Measurements from ENCODE around the gene CGB3.
"Not testable (repeated sequence)": the region's sequence is repeated elsewhere in the genome, so short reads cannot be mapped to it uniquely, and the experiment has no call there.

CGB3 gene

GRCh38 chr19:49042666-49043065 is 18.5 kb upstream of the CGB3 start:
- in situ Hi-C loops (cut with MboI; ENCODE audit: low sequenced_read_pairs): not testable (repeated sequence)

GRCh38 chr19:49042177-49042576 is 18.0 kb upstream of the CGB3 start:
- in situ Hi-C loops (cut with MboI; ENCODE audit: low sequenced_read_pairs): no loop called here

GRCh38 chr19:49039736-49040135 is 15.6 kb upstream of the CGB3 start:
- in situ Hi-C loops (cut with MboI; ENCODE audit: low sequenced_read_pairs): not testable (repeated sequence)

GRCh38 chr19:49038557-49039276 is 14.6 kb upstream of the CGB3 start:
- in situ Hi-C loops (cut with MboI; ENCODE audit: low sequenced_read_pairs): not testable (repeated sequence)

- in situ Hi-C loops (cut with MboI; ENCODE audit: low sequenced_read_pairs): not testable (repeated sequence)
Measured at GRCh38 chr19:49038111-49038510, 14.0 kb upstream of the CGB3 start.

- in situ Hi-C loops (cut with MboI; ENCODE audit: low sequenced_read_pairs): not testable (repeated sequence)
Measured at GRCh38 chr19:49036815-49037214, 12.7 kb upstream of the CGB3 start, which contains the start of gene CGB1. Gene CGB1 (minus strand): TSS chr19:49036895. CDS start chr19:49036711, 184 bp downstream.

- in situ Hi-C loops (cut with MboI; ENCODE audit: low sequenced_read_pairs): not testable (repeated sequence)
Measured at GRCh38 chr19:49031642-49032301, 7.6 kb upstream of the CGB3 start, which contains the start of gene CGB2. Gene CGB2 (plus strand): TSS chr19:49031890. CDS start chr19:49032096, 206 bp downstream.

- in situ Hi-C loops (cut with MboI; ENCODE audit: low sequenced_read_pairs): not testable (repeated sequence)
Measured at GRCh38 chr19:49030323-49030722, 6.2 kb upstream of the CGB3 start.

- in situ Hi-C loops (cut with MboI; ENCODE audit: low sequenced_read_pairs): not testable (repeated sequence)
Measured at GRCh38 chr19:49029749-49030148, 5.6 kb upstream of the CGB3 start.

- in situ Hi-C loops (cut with MboI; ENCODE audit: low sequenced_read_pairs): not testable (repeated sequence)
Measured at GRCh38 chr19:49028686-49029085, 4.6 kb upstream of the CGB3 start.

GRCh38 chr19:49025599-49025998 is 1.5 kb upstream of the CGB3 start:
- in situ Hi-C loops (cut with MboI; ENCODE audit: low sequenced_read_pairs): not testable (repeated sequence)

- in situ Hi-C loops (cut with MboI; ENCODE audit: low sequenced_read_pairs): not testable (repeated sequence)
Measured at GRCh38 chr19:49025088-49025487, 955 bp upstream of the CGB3 start.

- in situ Hi-C loops (cut with MboI; ENCODE audit: low sequenced_read_pairs): no loop called here
Measured at GRCh38 chr19:49022116-49022515, 2.0 kb downstream of the CGB3 start.

- in situ Hi-C loops (cut with MboI; ENCODE audit: low sequenced_read_pairs): no loop called here
Measured at GRCh38 chr19:49020931-49021895, 2.9 kb downstream of the CGB3 start.

GRCh38 chr19:49020342-49020741 is 3.8 kb downstream of the CGB3 start:
- in situ Hi-C loops (cut with MboI; ENCODE audit: low sequenced_read_pairs): no loop called here

GRCh38 chr19:49019242-49019932 is 4.7 kb downstream of the CGB3 start:
- in situ Hi-C loops (cut with MboI; ENCODE audit: low sequenced_read_pairs): no loop called here

GRCh38 chr19:49018388-49019241 is 5.5 kb downstream of the CGB3 start:
- in situ Hi-C loops (cut with MboI; ENCODE audit: low sequenced_read_pairs): not testable (repeated sequence)

GRCh38 chr19:49017666-49018351 is 6.3 kb downstream of the CGB3 start:
- in situ Hi-C loops (cut with MboI; ENCODE audit: low sequenced_read_pairs): no loop called here

All from HL-60/S4 (cell line).